Kidney (tissue), 14 donors: Measurements from ENCODE around the gene NDUFV3. TPM values are rescaled to one million over a fixed set of nuclear protein-coding genes. Genes with fewer than 3 reads are reported as not detected.
"Not testable (repeated sequence)": the region's sequence is repeated elsewhere in the genome, so short reads cannot be mapped to it uniquely, and the experiment has no call there.

Experiments used
- DNase-seq, 5 donors: peaks; one replicate each; pipeline ENCODE4 v3.0.0-alpha.2; 2013 to 2020
- FAIRE-seq: peaks from 2 replicates; lab custom pipeline; 2012; peaks lifted over from hg19 to GRCh38; lab: Jason Lieb, UNC
- H3K27ac ChIP-seq, 2 donors: one replicate each; pipeline ENCODE4 v1.7.0; 2013; ENCODE audit warnings: low read depth in 2 of 2, low read length in 2 of 2, inconsistent platforms in 1 of 2
- H3K27me3 ChIP-seq: one replicate; pipeline ENCODE4 v1.7.1; 2013; ENCODE audit warnings: low read length, inconsistent platforms; ENCODE audit not compliant: control insufficient read depth, insufficient read depth
- H3K36me3 ChIP-seq, 3 donors: one replicate each; pipeline versions ENCODE4 v1.7.0 to v1.7.1; 2013; ENCODE audit warnings: low read length in 3 of 3, control low read depth in 1 of 3, inconsistent platforms in 1 of 3; ENCODE audit not compliant: insufficient read depth in 3 of 3, control insufficient read depth in 2 of 3
- H3K4me1 ChIP-seq, 3 donors: one replicate each; pipeline versions ENCODE4 v1.7.0 to v1.7.1; 2013; ENCODE audit warnings: low read length in 3 of 3, inconsistent platforms in 1 of 3, low read depth in 1 of 3; ENCODE audit not compliant: control insufficient read depth in 2 of 3, insufficient read depth in 2 of 3
- H3K4me3 ChIP-seq, 3 donors: one replicate each; pipeline versions ENCODE4 v1.7.0 to v1.8.1; 2013; ENCODE audit warnings: low read length in 3 of 3, control low read depth in 1 of 3, inconsistent platforms in 1 of 3
- H3K9ac ChIP-seq, 3 donors: one replicate each; pipeline versions ENCODE4 v1.7.0 to v1.7.1; 2013; ENCODE audit warnings: low read length in 3 of 3, control low read depth in 1 of 3, inconsistent platforms in 1 of 3
- H3K9me3 ChIP-seq, 3 donors: one replicate each; pipeline versions ENCODE4 v1.7.0 to v1.7.1; 2013; ENCODE audit warnings: low read length in 3 of 3, control low read depth in 1 of 3, inconsistent platforms in 1 of 3; ENCODE audit not compliant: control insufficient read depth in 2 of 3, insufficient read depth in 1 of 3
- intact Hi-C: fragments of 100-400 bp; cut with DNase I; formaldehyde crosslinking; loops from one replicate; pipeline ENCODE4 v1.11.1; 2022
- polyA plus RNA-seq: library from polyadenylated mRNA; stranded (reverse); fragments of 350-450 nt; fragmentation: Illumina TruSeq; extraction: RNeasy Lipid Tissue Mini Kit (QIAGEN cat#74804); gene quantifications from one replicate; pipeline ENCODE4 v1.2.3, GENCODE V29; 2014; ENCODE audit warnings: low read depth, low replicate concordance; ENCODE audit not compliant: insufficient read depth
- total RNA-seq: library from RNA; stranded (reverse); fragmentation: NEBNext Ultra II Directional; extraction: Animal tissue kit (Norgen Biotek cat#: 25700); gene quantifications from one replicate; pipeline ENCODE4 v1.2.1, GENCODE V29; 2021
- TF ChIP-seq, protein P1 (sequence below): IDR thresholded peaks from 3 replicates; pipeline ENCODE4 v1.5.1; 2012; ENCODE audit warnings: mild to moderate bottlenecking, moderate library complexity, borderline replicate concordance; ENCODE audit not compliant: insufficient read depth; ENCODE audit errors: extremely low read depth
- donor health status: control.
- donor health status: control.
- donor health status: control.
- donor health status: control.
- donor health status: control.
- donor health status: DM: yes; HTN: yes; CAD: no.
- donor health status: Normal renal cell carcinoma (clear cell type).

The NDUFV3 gene
- total and polyA plus RNA-seq, 2 donors from 2014 or later = 29.6 to 37.0 TPM

DNA sequence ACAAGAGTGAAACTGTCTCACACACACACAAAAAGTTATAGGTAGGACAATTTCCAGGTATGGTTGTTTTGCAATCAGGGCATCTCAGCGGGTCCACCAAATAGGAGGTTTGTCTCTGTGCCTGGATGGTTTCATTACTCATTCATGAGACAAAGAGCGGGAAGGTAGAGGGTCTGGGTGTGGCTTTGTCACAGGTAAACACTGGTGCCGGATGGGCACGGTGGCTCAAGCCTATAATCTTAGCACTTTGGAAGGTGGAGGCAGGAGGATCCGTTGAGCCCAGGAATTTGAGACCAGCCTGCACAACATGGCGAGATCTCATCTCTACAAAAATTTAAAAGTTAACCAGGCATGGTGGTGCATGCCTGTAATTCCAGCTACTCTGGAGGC lies 48.6 kb downstream of the NDUFV3 start:
- H3K27ac ChIP-seq = no peak overlapping the region
- no peaks in the 10 kb centered on the region for H3K36me3 ChIP-seq
- TF ChIP-seq, protein P1, sequence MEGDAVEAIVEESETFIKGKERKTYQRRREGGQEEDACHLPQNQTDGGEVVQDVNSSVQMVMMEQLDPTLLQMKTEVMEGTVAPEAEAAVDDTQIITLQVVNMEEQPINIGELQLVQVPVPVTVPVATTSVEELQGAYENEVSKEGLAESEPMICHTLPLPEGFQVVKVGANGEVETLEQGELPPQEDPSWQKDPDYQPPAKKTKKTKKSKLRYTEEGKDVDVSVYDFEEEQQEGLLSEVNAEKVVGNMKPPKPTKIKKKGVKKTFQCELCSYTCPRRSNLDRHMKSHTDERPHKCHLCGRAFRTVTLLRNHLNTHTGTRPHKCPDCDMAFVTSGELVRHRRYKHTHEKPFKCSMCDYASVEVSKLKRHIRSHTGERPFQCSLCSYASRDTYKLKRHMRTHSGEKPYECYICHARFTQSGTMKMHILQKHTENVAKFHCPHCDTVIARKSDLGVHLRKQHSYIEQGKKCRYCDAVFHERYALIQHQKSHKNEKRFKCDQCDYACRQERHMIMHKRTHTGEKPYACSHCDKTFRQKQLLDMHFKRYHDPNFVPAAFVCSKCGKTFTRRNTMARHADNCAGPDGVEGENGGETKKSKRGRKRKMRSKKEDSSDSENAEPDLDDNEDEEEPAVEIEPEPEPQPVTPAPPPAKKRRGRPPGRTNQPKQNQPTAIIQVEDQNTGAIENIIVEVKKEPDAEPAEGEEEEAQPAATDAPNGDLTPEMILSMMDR = no peak
- no peak overlapping the region for H3K4me3 ChIP-seq
- FAIRE-seq (no peak), DNase-seq (no peak)
- no peak overlapping the region for H3K9ac ChIP-seq
- no peaks in the 10 kb centered on the region for H3K4me1 ChIP-seq
- H3K27me3 ChIP-seq = no peaks in the 10 kb centered on the region
- intact Hi-C loops = no loop called here
- H3K9me3 ChIP-seq = no peaks in the 10 kb centered on the region

DNA sequence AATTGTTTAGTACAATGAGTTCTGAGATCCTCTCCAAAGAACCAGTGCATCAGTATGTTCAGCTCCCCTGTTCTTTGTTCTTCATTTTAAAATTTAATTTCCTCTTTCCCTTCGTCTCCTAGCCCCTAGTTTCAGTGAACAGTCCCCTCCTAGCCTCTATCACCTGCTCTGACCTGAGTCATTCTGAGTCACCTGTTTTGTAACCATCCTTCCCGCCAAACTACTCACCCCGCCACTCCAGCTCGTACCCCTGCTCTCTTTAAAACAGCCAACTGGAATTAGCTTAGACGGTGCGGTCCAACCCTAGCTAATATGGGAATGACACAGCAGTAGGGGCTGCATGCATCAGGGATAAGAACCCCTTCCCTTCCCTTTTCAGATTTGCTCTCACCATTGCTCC lies 49.1 kb downstream of the NDUFV3 start:
- FAIRE-seq (no peak), DNase-seq (no peak)
- no peaks in the 10 kb centered on the region for H3K36me3 ChIP-seq
- no peaks in the 10 kb centered on the region for H3K27me3 ChIP-seq
- no peak overlapping the region for H3K27ac ChIP-seq
- H3K4me3 ChIP-seq = no peak overlapping the region
- no peaks in the 10 kb centered on the region for H3K4me1 ChIP-seq
- no peak overlapping the region for H3K9ac ChIP-seq
- no peaks in the 10 kb centered on the region for H3K9me3 ChIP-seq
- TF ChIP-seq, protein P1 = no peak
- intact Hi-C loops = no loop called here

DNA sequence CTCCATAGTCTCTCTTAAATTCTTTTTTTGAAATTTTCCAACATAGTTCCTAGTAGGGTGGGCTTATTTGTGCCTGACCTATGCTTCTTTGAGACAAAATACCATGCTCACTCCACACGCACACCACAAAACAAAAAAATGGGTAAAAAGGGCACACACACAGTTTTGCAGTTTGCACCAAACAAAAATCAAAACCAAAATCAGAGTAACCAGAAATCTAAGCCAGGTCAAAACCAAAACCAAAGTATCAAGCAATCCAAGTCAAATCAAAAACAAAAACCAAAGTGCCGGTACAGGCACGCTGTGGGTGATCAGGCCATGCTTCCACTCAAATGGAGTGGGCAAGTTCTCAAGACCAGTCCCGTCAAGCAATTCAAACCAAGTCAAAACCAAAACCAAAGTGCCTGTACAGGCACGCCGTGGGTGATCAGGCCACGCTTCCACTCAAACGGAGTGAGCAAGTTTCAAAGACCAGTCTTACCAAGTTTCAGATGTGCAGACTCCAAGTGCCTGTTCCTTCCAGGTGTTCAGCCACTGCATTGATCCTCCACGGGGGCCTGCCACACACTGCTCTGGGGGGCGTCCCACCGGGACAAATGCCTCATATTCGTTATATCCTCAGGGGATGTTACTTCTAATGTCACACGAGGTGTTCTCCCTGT lies 56.1 kb downstream of the NDUFV3 start:
- H3K9ac ChIP-seq, H3K27ac ChIP-seq, FAIRE-seq, H3K9me3 ChIP-seq, H3K4me3 ChIP-seq, H3K4me1 ChIP-seq, H3K36me3 ChIP-seq, intact Hi-C loops, H3K27me3 ChIP-seq: not testable (repeated sequence)
- peak in 1 of 5 donors; percentile 10 for DNase-seq

DNA sequence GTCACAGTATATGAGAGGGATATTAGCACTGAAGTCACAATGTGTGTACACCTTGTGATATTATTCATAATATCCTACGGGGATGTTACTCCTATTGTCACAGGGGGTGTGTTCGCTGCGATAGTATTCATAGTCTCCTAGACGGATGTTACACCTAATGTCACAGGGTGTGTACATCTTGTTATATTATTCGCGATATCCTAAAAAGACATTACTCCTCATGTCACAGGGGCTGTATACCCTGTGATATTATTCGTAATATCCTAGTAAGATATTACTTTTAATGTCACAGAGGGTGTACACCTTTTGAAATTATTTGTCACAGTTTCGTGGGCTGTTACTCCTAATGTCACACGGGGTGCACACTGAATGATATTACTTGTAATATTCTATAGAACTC lies 58.1 kb downstream of the NDUFV3 start:
- H3K27me3 ChIP-seq, FAIRE-seq, DNase-seq, intact Hi-C loops, H3K4me3 ChIP-seq, H3K36me3 ChIP-seq, H3K9me3 ChIP-seq, H3K27ac ChIP-seq, H3K9ac ChIP-seq, H3K4me1 ChIP-seq: not testable (repeated sequence)
